ENCODE data around the gene EMX1. TPM values are rescaled to one million over a fixed set of nuclear protein-coding genes. Genes with fewer than 3 reads are reported as not detected.

The EMX1 gene
- total RNA-seq, 2 experiments from 2014 or later: not detected

GRCh38 chr2:72965770-72966450 is 48.6 kb downstream of the EMX1 start:
- no peaks in the 10 kb centered on the region for H3K79me2 ChIP-seq (ENCODE audit: insufficient read depth, low read depth, low read length)
- H3K4me3 ChIP-seq (ENCODE audit: low read depth, low read length, poor library complexity, severe bottlenecking): no peak overlapping the region
- ChIA-PET CTCF (ENCODE audit: unreplicated experiment) (no interaction called here), POLR2A (no interaction called here)
- H3K27ac ChIP-seq (ENCODE audit: low read depth, low read length, poor library complexity, severe bottlenecking): no peak overlapping the region
- DNase-seq (ENCODE audit: low spot score): no peak
- TF ChIP-seq, protein P1, sequence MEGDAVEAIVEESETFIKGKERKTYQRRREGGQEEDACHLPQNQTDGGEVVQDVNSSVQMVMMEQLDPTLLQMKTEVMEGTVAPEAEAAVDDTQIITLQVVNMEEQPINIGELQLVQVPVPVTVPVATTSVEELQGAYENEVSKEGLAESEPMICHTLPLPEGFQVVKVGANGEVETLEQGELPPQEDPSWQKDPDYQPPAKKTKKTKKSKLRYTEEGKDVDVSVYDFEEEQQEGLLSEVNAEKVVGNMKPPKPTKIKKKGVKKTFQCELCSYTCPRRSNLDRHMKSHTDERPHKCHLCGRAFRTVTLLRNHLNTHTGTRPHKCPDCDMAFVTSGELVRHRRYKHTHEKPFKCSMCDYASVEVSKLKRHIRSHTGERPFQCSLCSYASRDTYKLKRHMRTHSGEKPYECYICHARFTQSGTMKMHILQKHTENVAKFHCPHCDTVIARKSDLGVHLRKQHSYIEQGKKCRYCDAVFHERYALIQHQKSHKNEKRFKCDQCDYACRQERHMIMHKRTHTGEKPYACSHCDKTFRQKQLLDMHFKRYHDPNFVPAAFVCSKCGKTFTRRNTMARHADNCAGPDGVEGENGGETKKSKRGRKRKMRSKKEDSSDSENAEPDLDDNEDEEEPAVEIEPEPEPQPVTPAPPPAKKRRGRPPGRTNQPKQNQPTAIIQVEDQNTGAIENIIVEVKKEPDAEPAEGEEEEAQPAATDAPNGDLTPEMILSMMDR (conservative IDR thresholded peaks at IDR 0.05; ENCODE audit: low read length): no peak
- TF ChIP-seq EZH2phosphoT487 (IDR thresholded peaks at IDR 0.05; ENCODE audit: borderline replicate concordance, low read depth, low read length): no peak
- no peaks in the 10 kb centered on the region for H3K9me3 ChIP-seq (ENCODE audit: low read length)
- H3K4me1 ChIP-seq (ENCODE audit: insufficient read depth, low read length, poor library complexity, severe bottlenecking): no peaks in the 10 kb centered on the region
- no peaks in the 10 kb centered on the region for H3K9me2 ChIP-seq (ENCODE audit: insufficient read depth, low read length)
- no peaks in the 10 kb centered on the region for H4K20me1 ChIP-seq (ENCODE audit: insufficient read depth, low read length)
- no peak overlapping the region for H3K4me2 ChIP-seq (ENCODE audit: low read length)
- no peak overlapping the region for H2AFZ ChIP-seq (ENCODE audit: low read length)
- intact Hi-C loops (cut with micrococcal nuclease; ENCODE audit: unreplicated experiment): no loop called here
- H3K36me3 ChIP-seq (ENCODE audit: insufficient read depth, low read length): no peaks in the 10 kb centered on the region
- no TSS peak for BruUV-seq (replicated peaks)

DNA sequence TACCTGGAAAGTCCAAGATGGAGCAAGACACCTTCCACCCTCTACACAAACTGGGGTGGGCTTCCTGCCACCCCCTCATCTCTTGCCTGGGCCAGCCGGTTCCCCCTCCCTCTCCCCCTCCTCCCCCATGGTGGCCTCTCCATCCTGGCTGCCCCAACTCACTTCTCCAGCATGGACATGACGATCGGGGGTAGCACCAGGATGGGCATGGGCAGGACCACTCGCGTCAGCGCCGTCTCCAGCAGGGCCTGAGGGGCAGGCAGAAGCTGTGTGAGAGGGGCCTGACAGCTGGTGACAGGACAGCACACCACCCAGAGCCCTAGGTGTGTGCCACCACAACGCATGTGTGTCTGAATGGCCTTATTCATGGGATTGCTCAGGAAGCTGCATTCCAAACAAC is 51.0 kb downstream of the EMX1 start:
- intact Hi-C loops (cut with micrococcal nuclease; ENCODE audit: unreplicated experiment): no loop called here
- TF ChIP-seq, protein P1 (conservative IDR thresholded peaks at IDR 0.05; ENCODE audit: low read length): no peak
- no peak for TF ChIP-seq EZH2phosphoT487 (IDR thresholded peaks at IDR 0.05; ENCODE audit: borderline replicate concordance, low read depth, low read length)
- Histone ChIP-seq H3K9me3 (ENCODE audit: low read length) (no peaks in the 10 kb centered on the region), H3K9me2 (ENCODE audit: insufficient read depth, low read length) (no peaks in the 10 kb centered on the region), H3K79me2 (ENCODE audit: insufficient read depth, low read depth, low read length) (no peaks in the 10 kb centered on the region), H2AFZ (ENCODE audit: low read length) (no peak overlapping the region), H4K20me1 (ENCODE audit: insufficient read depth, low read length) (no peaks in the 10 kb centered on the region), H3K4me3 (ENCODE audit: low read depth, low read length, poor library complexity, severe bottlenecking) (no peak overlapping the region), H3K36me3 (ENCODE audit: insufficient read depth, low read length) (no peaks in the 10 kb centered on the region), H3K4me2 (ENCODE audit: low read length) (no peak overlapping the region), H3K27ac (ENCODE audit: low read depth, low read length, poor library complexity, severe bottlenecking) (no peak overlapping the region), H3K4me1 (ENCODE audit: insufficient read depth, low read length, poor library complexity, severe bottlenecking) (no peaks in the 10 kb centered on the region)
- DNase-seq (ENCODE audit: low spot score): no peak
- no TSS peak for BruUV-seq (replicated peaks)
- ChIA-PET POLR2A (no interaction called here), CTCF (ENCODE audit: unreplicated experiment) (no interaction called here)

DNA sequence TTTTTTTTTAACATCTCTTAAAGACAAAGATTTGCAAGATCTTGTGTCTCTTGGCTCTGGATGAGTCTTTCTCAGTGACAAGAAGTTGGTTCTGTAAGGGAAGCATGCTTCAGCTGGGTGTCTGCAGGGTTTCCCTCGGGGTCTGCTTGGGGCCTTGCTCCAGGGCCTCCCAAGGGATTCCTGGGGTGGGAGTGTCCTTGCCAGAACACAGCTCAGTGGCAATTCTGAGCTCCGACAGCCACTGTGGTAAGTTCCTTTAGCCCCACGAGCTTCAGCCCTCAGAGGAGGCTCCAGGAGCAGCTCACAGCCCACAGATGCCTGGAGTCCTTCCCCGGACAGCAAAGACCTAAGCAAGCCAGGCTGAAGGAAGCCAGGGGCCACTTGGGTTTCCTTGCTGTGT is 52.4 kb downstream of the EMX1 start:
- TF ChIP-seq, protein P1 (conservative IDR thresholded peaks at IDR 0.05; ENCODE audit: low read length): no peak
- no peak for TF ChIP-seq EZH2phosphoT487 (IDR thresholded peaks at IDR 0.05; ENCODE audit: borderline replicate concordance, low read depth, low read length)
- Histone ChIP-seq H3K4me3 (ENCODE audit: low read depth, low read length, poor library complexity, severe bottlenecking) (no peak overlapping the region), H3K27ac (ENCODE audit: low read depth, low read length, poor library complexity, severe bottlenecking) (no peak overlapping the region), H3K79me2 (ENCODE audit: insufficient read depth, low read depth, low read length) (no peaks in the 10 kb centered on the region), H3K9me3 (ENCODE audit: low read length) (no peaks in the 10 kb centered on the region), H3K4me2 (ENCODE audit: low read length) (no peak overlapping the region), H4K20me1 (ENCODE audit: insufficient read depth, low read length) (no peaks in the 10 kb centered on the region), H3K4me1 (ENCODE audit: insufficient read depth, low read length, poor library complexity, severe bottlenecking) (no peaks in the 10 kb centered on the region), H3K36me3 (ENCODE audit: insufficient read depth, low read length) (no peaks in the 10 kb centered on the region), H2AFZ (ENCODE audit: low read length) (no peak overlapping the region), H3K9me2 (ENCODE audit: insufficient read depth, low read length) (no peaks in the 10 kb centered on the region)
- ChIA-PET POLR2A (no interaction called here), CTCF (ENCODE audit: unreplicated experiment) (interaction anchor here (0.5 kb wide), 1 partner anchor 18 kb away, joined by 3 read pairs; no protein-coding TSS in a partner anchor)
- no peak for DNase-seq (ENCODE audit: low spot score)
- intact Hi-C loops (cut with micrococcal nuclease; ENCODE audit: unreplicated experiment): no loop called here
- no TSS peak for BruUV-seq (replicated peaks)
